Neural cell (in vitro differentiated cells): Measurements from ENCODE around the gene WDR59.

ENCODE experiments used
- EP300 ChIP-seq: fragments of 450-650 bp; conservative IDR thresholded peaks from 2 replicates; pipeline ENCODE4 v1.6.1; 2014; ENCODE audit warnings: antibody characterized with exemption, mild to moderate bottlenecking, moderate library complexity; ENCODE audit not compliant: poor library complexity, severe bottlenecking
- EZH2 ChIP-seq: fragments of 200-600, 300-800 bp; shearing (Covaris generic), sonication (generic); IDR thresholded peaks from 2 replicates; pipeline ENCODE4 v1.6.1; 2014; ENCODE audit warnings: antibody characterized with exemption, low read length, borderline replicate concordance, mild to moderate bottlenecking; ENCODE audit not compliant: insufficient read depth, poor library complexity, severe bottlenecking
- MXI1 ChIP-seq: fragments of 450-650 bp; conservative IDR thresholded peaks from 2 replicates; pipeline ENCODE4 v1.6.1; 2014; ENCODE audit warnings: antibody characterized with exemption, mild to moderate bottlenecking; ENCODE audit not compliant: poor library complexity, severe bottlenecking
- RAD21 ChIP-seq: fragments of 450-650 bp; conservative IDR thresholded peaks from 2 replicates; pipeline ENCODE4 v1.6.1; 2014; ENCODE audit warnings: antibody characterized with exemption, mild to moderate bottlenecking, moderate library complexity
- TF ChIP-seq, protein P1 (sequence below): fragments of 450-650 bp; IDR thresholded peaks from 2 replicates; pipeline ENCODE4 v1.5.1; 2014; ENCODE audit warnings: antibody characterized with exemption, mild to moderate bottlenecking, moderate library complexity; ENCODE audit not compliant: poor library complexity, severe bottlenecking

DNA sequence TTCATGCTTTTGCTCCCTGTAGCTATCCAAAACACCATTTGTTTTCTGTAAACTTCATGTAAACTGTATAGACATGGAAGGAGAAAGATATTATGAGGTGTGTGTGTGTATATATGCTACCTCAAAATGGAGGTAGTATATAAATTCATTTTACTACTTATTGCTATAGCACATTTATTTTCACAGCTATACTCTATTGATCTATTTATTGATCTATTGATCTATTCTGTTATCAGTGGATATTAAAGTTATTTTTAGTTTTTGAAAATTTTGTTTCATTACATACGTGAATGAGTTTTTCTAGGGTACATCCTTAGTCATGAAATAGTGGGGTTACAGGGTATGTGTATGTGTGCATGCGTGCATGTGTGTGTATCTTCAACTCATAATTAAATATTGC, 29.4 kb upstream of the WDR59 start:
- TF ChIP-seq RAD21 (no peak), EP300 (no peak), MXI1 (no peak), EZH2 (no peak)
- TF ChIP-seq, protein P1, sequence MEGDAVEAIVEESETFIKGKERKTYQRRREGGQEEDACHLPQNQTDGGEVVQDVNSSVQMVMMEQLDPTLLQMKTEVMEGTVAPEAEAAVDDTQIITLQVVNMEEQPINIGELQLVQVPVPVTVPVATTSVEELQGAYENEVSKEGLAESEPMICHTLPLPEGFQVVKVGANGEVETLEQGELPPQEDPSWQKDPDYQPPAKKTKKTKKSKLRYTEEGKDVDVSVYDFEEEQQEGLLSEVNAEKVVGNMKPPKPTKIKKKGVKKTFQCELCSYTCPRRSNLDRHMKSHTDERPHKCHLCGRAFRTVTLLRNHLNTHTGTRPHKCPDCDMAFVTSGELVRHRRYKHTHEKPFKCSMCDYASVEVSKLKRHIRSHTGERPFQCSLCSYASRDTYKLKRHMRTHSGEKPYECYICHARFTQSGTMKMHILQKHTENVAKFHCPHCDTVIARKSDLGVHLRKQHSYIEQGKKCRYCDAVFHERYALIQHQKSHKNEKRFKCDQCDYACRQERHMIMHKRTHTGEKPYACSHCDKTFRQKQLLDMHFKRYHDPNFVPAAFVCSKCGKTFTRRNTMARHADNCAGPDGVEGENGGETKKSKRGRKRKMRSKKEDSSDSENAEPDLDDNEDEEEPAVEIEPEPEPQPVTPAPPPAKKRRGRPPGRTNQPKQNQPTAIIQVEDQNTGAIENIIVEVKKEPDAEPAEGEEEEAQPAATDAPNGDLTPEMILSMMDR: no peak
